Measurements from ENCODE around the gene HLA-DPA1. TPM values are rescaled to one million over a fixed set of nuclear protein-coding genes. Genes with fewer than 3 reads are reported as not detected.

HLA-DPA1 gene
- total RNA-seq, 2 experiments from 2014 or later: 27.6 to 27.9 TPM

GRCh38 chr6:33029328-33030184, 43.9 kb downstream of the HLA-DPA1 start:
- H3K4me1 Mint-ChIP-seq (ENCODE audit: low read depth): peaks cover 13% of the 10 kb centered on the region
- ATAC-seq (peak; percentile 85), DNase-seq (peak; percentile 40)
- H3K27me3 Mint-ChIP-seq: peaks cover 9% of the 10 kb centered on the region
- intact Hi-C loops (cut with micrococcal nuclease): no loop called here
- H3K36me3 Mint-ChIP-seq (ENCODE audit: low read depth): no peaks in the 10 kb centered on the region
- CTCF ChIA-PET: interaction anchor here (0.8 to 2.2 kb wide), 5 partner anchors 13 to 161 kb away, joined by 3 to 6 read pairs (median 4); no protein-coding TSS in a partner anchor
- H3K4me3 Mint-ChIP-seq: no peak overlapping the region
- TF ChIP-seq CTCF (IDR thresholded peaks at IDR 0.05): no peak
- peaks cover 2% of the 10 kb centered on the region for H3K9me3 Mint-ChIP-seq
- POLR2A ChIA-PET: interaction anchor here (0.9 to 1.4 kb wide), 2 partner anchors 29 to 184 kb away, joined by 3 read pairs; no protein-coding TSS in a partner anchor
- H3K27ac Mint-ChIP-seq: peak overlapping the region; percentile 16

GRCh38 chr6:33028220-33028849, 45.1 kb downstream of the HLA-DPA1 start:
- Mint-ChIP-seq H3K4me1 (ENCODE audit: low read depth) (peaks cover 13% of the 10 kb centered on the region), H3K9me3 (no peaks in the 10 kb centered on the region), H3K27ac (no peak overlapping the region), H3K4me3 (no peak overlapping the region), H3K27me3 (peaks cover 4% of the 10 kb centered on the region), H3K36me3 (ENCODE audit: low read depth) (no peaks in the 10 kb centered on the region)
- ATAC-seq (no peak), DNase-seq (no peak)
- ChIA-PET POLR2A (no interaction called here), CTCF (interaction anchor here (1.1 to 2.2 kb wide), 3 partner anchors 14 to 94 kb away, joined by 3 to 6 read pairs (median 4); no protein-coding TSS in a partner anchor)
- intact Hi-C loops (cut with micrococcal nuclease): no loop called here
- TF ChIP-seq CTCF (IDR thresholded peaks at IDR 0.05): no peak

GRCh38 chr6:33024521-33024920, 48.9 kb downstream of the HLA-DPA1 start:
- DNase-seq: no peak
- no peak for TF ChIP-seq CTCF (IDR thresholded peaks at IDR 0.05)
- POLR2A ChIA-PET: no interaction called here
- ATAC-seq: no peak
- no peak overlapping the region for H3K4me3 Mint-ChIP-seq
- no peak overlapping the region for H3K27ac Mint-ChIP-seq
- no peaks in the 10 kb centered on the region for H3K27me3 Mint-ChIP-seq
- H3K9me3 Mint-ChIP-seq: no peaks in the 10 kb centered on the region
- CTCF ChIA-PET: interaction anchor here (1.2 kb wide), 1 partner anchor 91 kb away, joined by 3 read pairs; no protein-coding TSS in a partner anchor
- intact Hi-C loops (cut with micrococcal nuclease): no loop called here
- H3K4me1 Mint-ChIP-seq (ENCODE audit: low read depth): peaks cover 14% of the 10 kb centered on the region
- no peaks in the 10 kb centered on the region for H3K36me3 Mint-ChIP-seq (ENCODE audit: low read depth)

GRCh38 chr6:33023536-33023935, 49.9 kb downstream of the HLA-DPA1 start:
- ATAC-seq (no peak), DNase-seq (no peak)
- ChIA-PET POLR2A (no interaction called here), CTCF (interaction anchor here (0.8 kb wide), 1 partner anchor 89 kb away, joined by 3 read pairs; no protein-coding TSS in a partner anchor)
- H3K4me3 Mint-ChIP-seq: no peak overlapping the region
- no peaks in the 10 kb centered on the region for H3K9me3 Mint-ChIP-seq
- H3K4me1 Mint-ChIP-seq (ENCODE audit: low read depth): peaks cover 17% of the 10 kb centered on the region
- H3K36me3 Mint-ChIP-seq (ENCODE audit: low read depth): no peaks in the 10 kb centered on the region
- H3K27me3 Mint-ChIP-seq: no peaks in the 10 kb centered on the region
- no peak for TF ChIP-seq CTCF (IDR thresholded peaks at IDR 0.05)
- no peak overlapping the region for H3K27ac Mint-ChIP-seq
- intact Hi-C loops (cut with micrococcal nuclease): no loop called here

Data from activated CD8-positive, alpha-beta T cell treated with anti-CD3 and anti-CD28 coated beads for 36 hours (primary cell).